Upper lobe of right lung (tissue), 1 donor: ENCODE data around the gene EIF5B. TPM values are rescaled to one million over a fixed set of nuclear protein-coding genes. Genes with fewer than 3 reads are reported as not detected.

Experiments used
- ATAC-seq: fragments of 200-7000 bp; cut with Tn5 transposase; one replicate; pipeline ENCODE4 v1.9.1; 2020; ENCODE audit warnings: mild to moderate bottlenecking, moderate library complexity
- DNase-seq: peaks from one replicate; pipeline ENCODE4 v3.0.0-alpha.2; 2020
- H3K27ac ChIP-seq: fragments of 200-600 bp; one replicate; pipeline ENCODE4 v1.8.0; 2022
- H3K27me3 ChIP-seq: fragments of 200-600 bp; one replicate; pipeline ENCODE4 v1.8.0; 2022; ENCODE audit warnings: mild to moderate bottlenecking
- H3K36me3 ChIP-seq: fragments of 200-600 bp; one replicate; pipeline ENCODE4 v1.8.0; 2022
- H3K4me1 ChIP-seq: fragments of 200-600 bp; one replicate; pipeline ENCODE4 v1.8.0; 2022
- H3K4me3 ChIP-seq: fragments of 200-600 bp; one replicate; pipeline ENCODE4 v1.8.0; 2022; ENCODE audit warnings: mild to moderate bottlenecking
- H3K9me3 ChIP-seq: fragments of 200-600 bp; one replicate; pipeline ENCODE4 v1.8.0; 2022
- CTCF ChIP-seq: fragments of 200-600 bp; IDR thresholded peaks from one replicate; pipeline ENCODE4 v1.8.0; 2022; ENCODE audit warnings: antibody characterized with exemption
- intact Hi-C: fragments of 100-400 bp; cut with DNase I; formaldehyde crosslinking; loops from one replicate; pipeline ENCODE4 v1.11.0; 2022
- total RNA-seq: library from RNA; stranded (reverse); fragmentation: NEBNext Ultra II Directional; extraction: Animal tissue kit (Norgen Biotek cat#: 25700); gene quantifications from one replicate; pipeline ENCODE4 v1.2.1, GENCODE V29; 2021
- donor health status: DM: no; HTN: yes; CAD: no; lungs with severe emphysema.

Gene EIF5B
- total RNA-seq, 1 donor from 2014 or later = 30.4 TPM

DNA sequence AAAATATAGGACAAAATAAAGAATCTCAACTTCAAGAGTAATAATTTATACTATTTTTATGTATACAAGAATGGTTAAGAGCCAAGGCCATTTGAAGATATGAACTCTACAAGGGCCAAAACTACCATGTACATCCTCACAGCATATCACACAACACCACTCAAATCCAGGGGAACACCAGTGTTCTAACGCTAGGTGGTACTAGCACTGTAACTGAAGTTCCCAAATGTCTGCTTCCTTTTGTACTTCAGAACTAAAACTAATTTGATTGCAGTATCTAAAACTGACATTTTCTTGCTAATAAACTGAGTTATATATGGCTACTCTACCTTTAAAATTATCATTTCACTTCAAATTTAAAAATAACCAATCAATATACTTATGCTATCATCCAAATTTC lies 105.6 kb downstream of the EIF5B start:
- Histone ChIP-seq H3K4me3 (no peak overlapping the region), H3K9me3 (no peaks in the 10 kb centered on the region), H3K27ac (no peak overlapping the region), H3K36me3 (peaks cover 42% of the 10 kb centered on the region), H3K4me1 (no peaks in the 10 kb centered on the region), H3K27me3 (no peaks in the 10 kb centered on the region)
- intact Hi-C loops = no loop called here
- peak; percentile 35 for TF ChIP-seq CTCF
- ATAC-seq = peak; percentile 65
- no peak for DNase-seq

DNA sequence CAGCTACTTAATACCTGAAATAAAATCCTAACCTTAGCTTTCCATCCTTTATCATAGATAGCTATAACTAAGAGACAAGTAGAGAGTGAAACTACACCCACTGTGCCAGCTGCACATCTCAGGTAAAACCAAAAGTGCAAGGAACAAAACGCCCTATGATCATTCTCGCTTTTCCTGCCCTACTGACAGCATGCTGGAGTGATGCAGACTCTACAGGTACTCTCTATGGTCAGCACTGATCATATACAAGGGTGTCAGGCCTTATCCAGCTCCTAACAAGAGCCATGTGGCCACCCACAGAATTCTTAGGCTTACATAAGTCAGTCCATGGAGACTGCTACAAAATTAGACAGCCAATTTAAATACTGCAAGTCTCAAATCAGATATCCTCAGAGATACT lies 107.0 kb downstream of the EIF5B start:
- Histone ChIP-seq H3K9me3 (no peaks in the 10 kb centered on the region), H3K27ac (no peak overlapping the region), H3K36me3 (peaks cover 41% of the 10 kb centered on the region), H3K4me3 (no peak overlapping the region), H3K4me1 (no peaks in the 10 kb centered on the region), H3K27me3 (no peaks in the 10 kb centered on the region)
- DNase-seq (no peak), ATAC-seq (no peak)
- intact Hi-C loops = no loop called here
- no peak for TF ChIP-seq CTCF

- Histone ChIP-seq H3K27ac (no peak overlapping the region), H3K4me1 (no peaks in the 10 kb centered on the region), H3K9me3 (no peaks in the 10 kb centered on the region), H3K4me3 (no peak overlapping the region), H3K36me3 (peaks cover 46% of the 10 kb centered on the region), H3K27me3 (no peaks in the 10 kb centered on the region)
- intact Hi-C loops = no loop called here
- ATAC-seq (no peak), DNase-seq (no peak)
- no peak for TF ChIP-seq CTCF
Observed at GRCh38 chr2:99445065-99445464, 107.9 kb downstream of the EIF5B start.

GRCh38 chr2:99448556-99448955 lies 111.4 kb downstream of the EIF5B start:
- H3K36me3 ChIP-seq = peaks cover 51% of the 10 kb centered on the region
- no peaks in the 10 kb centered on the region for H3K9me3 ChIP-seq
- intact Hi-C loops = no loop called here
- no peak overlapping the region for H3K27ac ChIP-seq
- no peaks in the 10 kb centered on the region for H3K27me3 ChIP-seq
- ATAC-seq = no peak
- H3K4me3 ChIP-seq = no peak overlapping the region
- no peak for TF ChIP-seq CTCF
- no peaks in the 10 kb centered on the region for H3K4me1 ChIP-seq
- DNase-seq = no peak

GRCh38 chr2:99450199-99450598 lies 113.0 kb downstream of the EIF5B start:
- H3K27ac ChIP-seq = no peak overlapping the region
- H3K36me3 ChIP-seq = peaks cover 65% of the 10 kb centered on the region
- H3K4me3 ChIP-seq = no peak overlapping the region
- no peak for DNase-seq
- H3K9me3 ChIP-seq = no peaks in the 10 kb centered on the region
- no peak for ATAC-seq
- H3K4me1 ChIP-seq = no peaks in the 10 kb centered on the region
- no peaks in the 10 kb centered on the region for H3K27me3 ChIP-seq
- TF ChIP-seq CTCF = no peak
- intact Hi-C loops = no loop called here

Other genes with a start within 250 kb of the EIF5B start
- gene C2orf15, start 195.7 kb upstream of the EIF5B start, total RNA-seq = 1.1 TPM
- 7.6 TPM for gene TSGA10, start 182.4 kb upstream of the EIF5B start, total RNA-seq
- 8.3 TPM for gene LIPT1, start 182.4 kb upstream of the EIF5B start, total RNA-seq
- gene MITD1, start 156.3 kb upstream of the EIF5B start, total RNA-seq = 21.2 TPM
- 18.8 TPM for gene MRPL30, start 156.2 kb upstream of the EIF5B start, total RNA-seq
- gene LYG2, start 81.7 kb upstream of the EIF5B start, total RNA-seq = not detected
- gene LYG1, start 36.2 kb upstream of the EIF5B start, total RNA-seq = 1.4 TPM
- gene TXNDC9, start 1.1 kb upstream of the EIF5B start, total RNA-seq = 21.9 TPM
- gene REV1, start 152.6 kb downstream of the EIF5B start, total RNA-seq = 55.3 TPM